Neutrophil (primary cell): ENCODE results near the gene GPRIN3.

Experiments used
- H3K27ac ChIP-seq: fragments of 200-600 bp; sonication (generic); 2 replicates; pipeline ENCODE4 v1.5.1; 2016; ENCODE audit warnings: mild to moderate bottlenecking, moderate library complexity
- H3K27me3 ChIP-seq: fragments of 200-600 bp; sonication (generic); 2 replicates; pipeline ENCODE4 v1.6.0; 2016; ENCODE audit warnings: mild to moderate bottlenecking
- H3K36me3 ChIP-seq: fragments of 200-600 bp; sonication (generic); 2 replicates; pipeline ENCODE4 v1.5.1; 2017
- H3K4me1 ChIP-seq, 2 experiments: fragments of 200-600 bp in 1 of 2; sonication (generic) in 1 of 2; 1 replicate in 1 of 2; 2 replicates in 1 of 2; pipeline versions ENCODE4 v1.5.1 to v1.6.1; 2013 to 2016; ENCODE audit warnings: low read depth in 1 of 2, low read length in 1 of 2, mild to moderate bottlenecking in 1 of 2, moderate library complexity in 1 of 2; ENCODE audit not compliant: control insufficient read depth in 1 of 2, insufficient read depth in 1 of 2
- H3K4me3 ChIP-seq, 2 experiments: fragments of 200-600 bp in 1 of 2; sonication (generic) in 1 of 2; 1 replicate in 1 of 2; 2 replicates in 1 of 2; pipeline ENCODE4 v1.5.1; 2013 to 2016; ENCODE audit warnings: low read depth in 1 of 2, low read length in 1 of 2, mild to moderate bottlenecking in 1 of 2, moderate library complexity in 1 of 2
- H3K9me3 ChIP-seq: fragments of 200-600 bp; sonication (generic); 2 replicates; pipeline ENCODE4 v1.5.1; 2016
- TF ChIP-seq, protein P1 (sequence below): fragments of 200-600 bp; sonication (generic); IDR thresholded peaks from 2 replicates; pipeline ENCODE4 v1.5.1; 2016; ENCODE audit warnings: antibody characterized with exemption

Gene GPRIN3

GRCh38 chr4:89279385-89279784 lies 28.2 kb downstream of the GPRIN3 start:
- Histone ChIP-seq H3K4me1 (no peaks in the 10 kb centered on the region), H3K4me3 (no peak overlapping the region), H3K36me3 (no peaks in the 10 kb centered on the region), H3K9me3 (no peaks in the 10 kb centered on the region), H3K27ac (no peak overlapping the region), H3K27me3 (no peaks in the 10 kb centered on the region)
- TF ChIP-seq, protein P1, sequence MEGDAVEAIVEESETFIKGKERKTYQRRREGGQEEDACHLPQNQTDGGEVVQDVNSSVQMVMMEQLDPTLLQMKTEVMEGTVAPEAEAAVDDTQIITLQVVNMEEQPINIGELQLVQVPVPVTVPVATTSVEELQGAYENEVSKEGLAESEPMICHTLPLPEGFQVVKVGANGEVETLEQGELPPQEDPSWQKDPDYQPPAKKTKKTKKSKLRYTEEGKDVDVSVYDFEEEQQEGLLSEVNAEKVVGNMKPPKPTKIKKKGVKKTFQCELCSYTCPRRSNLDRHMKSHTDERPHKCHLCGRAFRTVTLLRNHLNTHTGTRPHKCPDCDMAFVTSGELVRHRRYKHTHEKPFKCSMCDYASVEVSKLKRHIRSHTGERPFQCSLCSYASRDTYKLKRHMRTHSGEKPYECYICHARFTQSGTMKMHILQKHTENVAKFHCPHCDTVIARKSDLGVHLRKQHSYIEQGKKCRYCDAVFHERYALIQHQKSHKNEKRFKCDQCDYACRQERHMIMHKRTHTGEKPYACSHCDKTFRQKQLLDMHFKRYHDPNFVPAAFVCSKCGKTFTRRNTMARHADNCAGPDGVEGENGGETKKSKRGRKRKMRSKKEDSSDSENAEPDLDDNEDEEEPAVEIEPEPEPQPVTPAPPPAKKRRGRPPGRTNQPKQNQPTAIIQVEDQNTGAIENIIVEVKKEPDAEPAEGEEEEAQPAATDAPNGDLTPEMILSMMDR: no peak

- no peak overlapping the region for H3K4me3 ChIP-seq
Measured at GRCh38 chr4:89277412-89277811, 30.2 kb downstream of the GPRIN3 start.

DNA sequence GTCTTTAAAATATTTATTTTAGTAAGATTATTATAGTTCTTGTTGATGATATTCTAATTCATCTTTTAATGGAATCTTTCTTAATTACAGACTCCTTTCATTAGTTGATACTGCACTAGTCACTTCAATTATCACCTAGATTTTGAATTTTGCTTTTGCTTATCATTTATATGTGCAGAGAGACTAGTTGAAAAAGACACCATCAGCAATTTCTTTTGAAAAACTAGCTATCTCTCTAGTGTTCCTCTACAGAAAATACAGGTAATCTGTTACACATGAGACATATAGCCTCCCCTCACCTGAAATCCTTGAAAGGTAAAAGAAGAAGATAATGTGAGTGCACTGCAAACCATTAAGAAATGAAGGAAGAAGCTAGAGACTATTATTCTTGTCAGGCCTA lies 31.3 kb downstream of the GPRIN3 start:
- Histone ChIP-seq H3K4me1 (no peaks in the 10 kb centered on the region), H3K9me3 (no peaks in the 10 kb centered on the region), H3K4me3 (no peak overlapping the region), H3K27me3 (no peaks in the 10 kb centered on the region), H3K27ac (no peak overlapping the region), H3K36me3 (no peaks in the 10 kb centered on the region)
- TF ChIP-seq, protein P1: no peak

More at GRCh38 chr4:89277412-89277811, 30.2 kb downstream of the GPRIN3 start:
- no peaks in the 10 kb centered on the region for H3K36me3 ChIP-seq
- no peaks in the 10 kb centered on the region for H3K4me1 ChIP-seq
- no peaks in the 10 kb centered on the region for H3K9me3 ChIP-seq
- no peak overlapping the region for H3K27ac ChIP-seq
- H3K27me3 ChIP-seq: no peaks in the 10 kb centered on the region
- TF ChIP-seq, protein P1: no peak

DNA sequence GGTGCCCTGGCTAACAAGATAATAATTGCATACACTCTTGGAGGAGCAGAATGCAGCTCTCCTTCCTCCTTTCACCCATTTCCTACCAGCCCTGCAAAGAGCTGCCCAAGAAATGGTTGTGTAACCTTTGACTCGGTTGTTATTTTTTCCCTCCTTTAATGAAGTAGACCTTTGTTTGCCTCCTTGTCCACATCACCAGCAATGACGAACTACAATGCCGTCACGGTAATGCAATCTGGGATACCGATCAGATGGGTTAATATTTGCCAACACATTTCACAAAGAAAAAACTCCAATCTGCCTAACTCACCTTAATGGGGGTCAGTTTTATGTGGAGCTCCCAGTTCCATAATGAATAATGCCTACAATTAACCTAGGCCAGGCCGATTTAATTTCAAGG lies 32.0 kb downstream of the GPRIN3 start:
- no peak overlapping the region for H3K27ac ChIP-seq
- H3K4me1 ChIP-seq: no peaks in the 10 kb centered on the region
- no peaks in the 10 kb centered on the region for H3K36me3 ChIP-seq
- no peaks in the 10 kb centered on the region for H3K9me3 ChIP-seq
- no peak overlapping the region for H3K4me3 ChIP-seq
- H3K27me3 ChIP-seq: no peaks in the 10 kb centered on the region
- TF ChIP-seq, protein P1: no peak

GRCh38 chr4:89273741-89274141 lies 33.9 kb downstream of the GPRIN3 start:
- Histone ChIP-seq H3K9me3 (no peaks in the 10 kb centered on the region), H3K4me3 (no peak overlapping the region), H3K4me1 (no peaks in the 10 kb centered on the region), H3K27ac (no peak overlapping the region), H3K27me3 (no peaks in the 10 kb centered on the region), H3K36me3 (no peaks in the 10 kb centered on the region)
- TF ChIP-seq, protein P1: no peak

DNA sequence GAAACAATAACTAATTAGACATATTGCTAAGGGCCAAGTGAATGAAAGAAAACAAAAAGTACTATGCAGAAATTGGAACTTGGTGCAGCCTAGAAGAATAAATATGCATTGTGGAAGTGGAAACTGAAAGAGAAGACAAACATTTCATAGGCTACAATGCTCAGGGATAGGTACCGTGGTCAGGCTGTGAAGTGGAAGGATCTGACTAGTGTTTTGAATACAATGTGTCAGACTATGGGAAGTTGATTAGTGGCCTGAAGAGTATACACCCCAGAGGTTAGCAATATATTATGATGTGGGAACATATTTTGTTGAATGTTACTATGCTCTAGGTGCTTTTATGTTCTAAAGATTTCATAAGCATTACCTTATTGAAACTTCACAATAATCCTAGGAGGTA lies 36.8 kb downstream of the GPRIN3 start:
- no peaks in the 10 kb centered on the region for H3K27me3 ChIP-seq
- H3K36me3 ChIP-seq: no peaks in the 10 kb centered on the region
- H3K27ac ChIP-seq: no peak overlapping the region
- TF ChIP-seq, protein P1: no peak
- H3K4me1 ChIP-seq: no peaks in the 10 kb centered on the region
- no peaks in the 10 kb centered on the region for H3K9me3 ChIP-seq
- no peak overlapping the region for H3K4me3 ChIP-seq
